ENCODE data around the gene NHS. TPM values are rescaled to one million over a fixed set of nuclear protein-coding genes. Genes with fewer than 3 reads are reported as not detected.

Gene NHS
- total and polyA plus RNA-seq, 2 of the 13 experiments (the other 11 are each of a cell fraction or from before 2014, with no cell fraction given) = 0.02 TPM; not detected in 1

GRCh38 chrX:17527922-17528321 is 152.9 kb downstream of the NHS start:
- Histone ChIP-seq H3K4me3 (replicated peaks in 1 of 3; ENCODE audit: insufficient read depth in 1 of 3, low read depth in 2 of 3, low read length in 3 of 3) (no peak overlapping the region), H3K79me2 (ENCODE audit: insufficient read depth, low read length) (no peaks in the 10 kb centered on the region), H3K27me3 (ENCODE audit: control insufficient read depth in 1 of 2, insufficient read depth in 2 of 2, low read length in 2 of 2) (no peaks in the 10 kb centered on the region), H3K9me3 (ENCODE audit: low read length) (no peaks in the 10 kb centered on the region), H3K4me1 (ENCODE audit: insufficient read depth, low read length) (no peaks in the 10 kb centered on the region), H4K20me1 (ENCODE audit: insufficient read depth, low read length) (no peaks in the 10 kb centered on the region), H3K36me3 (replicated peaks in 1 of 2; ENCODE audit: control insufficient read depth in 1 of 2, insufficient read depth in 2 of 2, low read length in 2 of 2) (no peaks in the 10 kb centered on the region), H2AFZ (ENCODE audit: low read length) (no peak overlapping the region), H3K27ac (ENCODE audit: extremely low read length, insufficient read depth, low read length) (no peak overlapping the region), H3K4me2 (ENCODE audit: low read depth, low read length) (no peak overlapping the region), H3K9ac (ENCODE audit: insufficient read depth, low read depth, low read length) (no peak overlapping the region)
- in situ Hi-C loops (cut with HindIII; ENCODE audit: extremely low pct_ligation_motif_present, low pct_unique_long_range_greater_than_20kb) (no loop called here), intact Hi-C loops (cut with micrococcal nuclease; ENCODE audit: unreplicated experiment) (no loop called here)
- POLR2A ChIA-PET = no interaction called here
- ATAC-seq = no peak
- no peak for FAIRE-seq
- 75% methylated on average over 1 of the region's 1 CpG for WGBS (ENCODE audit: low lambda C conversion rate)
- BruUV-seq (replicated peaks) = no TSS peak
- TF ChIP-seq ZNF256 (CRISPR knock-in tag; conservative IDR thresholded peaks at IDR 0.05) = no peak
- no peak for DNase-seq (ENCODE audit: low spot score)
- CTCF ChIA-PET (ENCODE audit: low intra/inter-chr PET ratio, low total read pairs) = no interaction called here

GRCh38 chrX:17529151-17529745 is 154.2 kb downstream of the NHS start:
- 36% methylated on average over 6 of the region's 6 CpGs for WGBS (ENCODE audit: low lambda C conversion rate)
- Histone ChIP-seq H3K4me3 (replicated peaks in 1 of 3; ENCODE audit: insufficient read depth in 1 of 3, low read depth in 2 of 3, low read length in 3 of 3) (no peak overlapping the region), H3K36me3 (replicated peaks in 1 of 2; ENCODE audit: control insufficient read depth in 1 of 2, insufficient read depth in 2 of 2, low read length in 2 of 2) (no peaks in the 10 kb centered on the region), H3K4me1 (ENCODE audit: insufficient read depth, low read length) (no peaks in the 10 kb centered on the region), H3K4me2 (ENCODE audit: low read depth, low read length) (no peak overlapping the region), H3K27me3 (ENCODE audit: control insufficient read depth in 1 of 2, insufficient read depth in 2 of 2, low read length in 2 of 2) (no peaks in the 10 kb centered on the region), H3K9ac (ENCODE audit: insufficient read depth, low read depth, low read length) (no peak overlapping the region), H3K79me2 (ENCODE audit: insufficient read depth, low read length) (no peaks in the 10 kb centered on the region), H2AFZ (ENCODE audit: low read length) (no peak overlapping the region), H4K20me1 (ENCODE audit: insufficient read depth, low read length) (no peaks in the 10 kb centered on the region), H3K27ac (ENCODE audit: extremely low read length, insufficient read depth, low read length) (no peak overlapping the region), H3K9me3 (ENCODE audit: low read length) (no peaks in the 10 kb centered on the region)
- ATAC-seq (no peak), DNase-seq (ENCODE audit: low spot score) (no peak), FAIRE-seq (no peak)
- in situ Hi-C loops (cut with HindIII; ENCODE audit: extremely low pct_ligation_motif_present, low pct_unique_long_range_greater_than_20kb) = no loop called here
- ChIA-PET CTCF (ENCODE audit: low intra/inter-chr PET ratio, low total read pairs) (no interaction called here), POLR2A (no interaction called here)
- no TSS peak for BruUV-seq (replicated peaks)
- intact Hi-C loops (cut with micrococcal nuclease; ENCODE audit: unreplicated experiment) = no loop called here
- TF ChIP-seq KLF15 (CRISPR knock-in tag; IDR thresholded peaks at IDR 0.05; ENCODE audit: borderline replicate concordance) = no peak
- TF ChIP-seq U2AF2 (IDR thresholded peaks at IDR 0.05; ENCODE audit: low read depth, low read length) = no peak
- no peak for TF ChIP-seq KMT2B (CRISPR knock-in tag; IDR thresholded peaks at IDR 0.05)
- TF ChIP-seq CCDC6 (CRISPR knock-in tag; IDR thresholded peaks at IDR 0.05) = no peak
- TF ChIP-seq SALL1 (CRISPR knock-in tag; IDR thresholded peaks at IDR 0.05) = no peak
- TF ChIP-seq ATRX (CRISPR knock-in tag; IDR thresholded peaks at IDR 0.05; ENCODE audit: borderline replicate concordance) = no peak
- no peak for TF ChIP-seq CENPBD1 (CRISPR knock-in tag; IDR thresholded peaks at IDR 0.05; ENCODE audit: borderline replicate concordance, low read depth)
- TF ChIP-seq MBD4 (IDR thresholded peaks at IDR 0.05; ENCODE audit: borderline replicate concordance, low read length) = no peak
- TF ChIP-seq TOPORS (CRISPR knock-in tag; IDR thresholded peaks at IDR 0.05) = no peak
- no peak for TF ChIP-seq ZFP90 (CRISPR knock-in tag; IDR thresholded peaks at IDR 0.05; ENCODE audit: borderline replicate concordance)
- no peak for TF ChIP-seq NR2C2 (CRISPR knock-in tag; IDR thresholded peaks at IDR 0.05; ENCODE audit: borderline replicate concordance)
- no peak for TF ChIP-seq ZNF33B (CRISPR knock-in tag; IDR thresholded peaks at IDR 0.05)
- no peak for TF ChIP-seq SMAD3 (CRISPR knock-in tag; IDR thresholded peaks at IDR 0.05)
- TF ChIP-seq AGO2 (optimal IDR thresholded peaks at IDR 0.05; ENCODE audit: low read depth, low read length) = no peak
- TF ChIP-seq EP300 (IDR thresholded peaks at IDR 0.05; ENCODE audit: low read depth in 2 of 2, low read length in 2 of 2) = no peak
- TF ChIP-seq EP300 (CRISPR knock-in tag; IDR thresholded peaks at IDR 0.05; ENCODE audit: borderline replicate concordance) = no peak
- TF ChIP-seq ZNF501 (CRISPR knock-in tag; IDR thresholded peaks at IDR 0.05) = no peak
